ENCODE data around the gene CCR6. TPM values are rescaled to one million over a fixed set of nuclear protein-coding genes. Genes with fewer than 3 reads are reported as not detected.

CCR6 gene
- total RNA-seq, 1 donor from 2014 or later, result not detected

- DNase-seq, result no peak
Observed at GRCh38 chr6:167121335-167121841, 1.5 kb upstream of the CCR6 start.

DNA sequence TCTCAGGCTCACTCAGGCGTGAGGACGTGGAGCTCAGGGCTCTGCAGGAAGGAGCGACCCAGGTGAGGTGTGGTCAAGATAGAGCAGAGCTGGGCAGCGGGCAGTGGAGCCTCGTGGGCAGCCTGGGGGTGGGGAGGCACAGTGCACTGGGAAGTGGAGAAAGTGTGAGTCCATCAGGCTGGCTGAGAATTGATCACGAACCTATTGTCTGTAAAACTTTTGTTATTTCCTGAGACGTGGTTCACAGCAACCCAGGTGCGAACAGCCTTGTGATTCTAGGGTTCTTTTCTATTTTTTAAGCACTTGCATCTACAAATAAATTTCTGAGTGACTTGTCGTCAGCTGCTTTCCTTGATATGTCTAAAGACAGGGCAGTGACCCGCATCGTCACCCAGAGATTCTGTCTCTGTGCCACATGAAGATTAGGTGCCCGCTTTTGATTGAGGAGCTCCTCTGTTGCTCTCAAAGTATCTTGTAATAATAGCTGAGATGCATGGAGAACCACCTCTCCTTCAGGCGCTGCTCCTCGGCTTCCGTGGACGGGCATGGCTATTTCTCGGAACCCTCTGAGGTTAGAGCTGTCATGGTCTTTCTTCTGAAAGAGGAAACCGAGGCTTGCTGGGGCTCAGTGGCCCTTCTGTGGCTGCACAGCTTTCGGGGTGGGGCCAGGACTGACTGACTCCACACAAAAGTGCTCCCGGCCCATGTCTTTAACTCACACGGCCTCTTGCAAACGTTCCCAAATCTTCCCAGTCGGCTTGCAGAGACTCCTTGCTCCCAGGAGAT, 662 bp upstream of the CCR6 start:
- no peak for DNase-seq

DNA sequence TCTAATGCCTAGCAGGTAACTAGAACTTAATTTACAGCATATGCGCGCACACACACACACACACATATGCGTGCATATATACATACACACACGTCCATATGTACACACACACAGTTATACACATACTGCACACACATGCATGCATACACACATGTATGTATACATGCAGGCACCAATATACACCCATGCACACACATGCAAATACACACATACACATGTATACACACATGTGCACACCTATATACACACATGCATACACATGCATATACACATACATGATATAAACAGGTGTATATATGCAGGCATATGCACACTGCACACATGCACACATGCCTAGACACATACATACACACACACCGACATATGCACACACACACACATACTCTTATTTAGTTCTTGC, 1.9 kb downstream of the CCR6 start:
- DNase-seq, result no peak

GRCh38 chr6:167125410-167125809, 2.5 kb downstream of the CCR6 start:
- no peak for DNase-seq

- no peak for DNase-seq
Observed at GRCh38 chr6:167125855-167126349, 3.0 kb downstream of the CCR6 start.

DNA sequence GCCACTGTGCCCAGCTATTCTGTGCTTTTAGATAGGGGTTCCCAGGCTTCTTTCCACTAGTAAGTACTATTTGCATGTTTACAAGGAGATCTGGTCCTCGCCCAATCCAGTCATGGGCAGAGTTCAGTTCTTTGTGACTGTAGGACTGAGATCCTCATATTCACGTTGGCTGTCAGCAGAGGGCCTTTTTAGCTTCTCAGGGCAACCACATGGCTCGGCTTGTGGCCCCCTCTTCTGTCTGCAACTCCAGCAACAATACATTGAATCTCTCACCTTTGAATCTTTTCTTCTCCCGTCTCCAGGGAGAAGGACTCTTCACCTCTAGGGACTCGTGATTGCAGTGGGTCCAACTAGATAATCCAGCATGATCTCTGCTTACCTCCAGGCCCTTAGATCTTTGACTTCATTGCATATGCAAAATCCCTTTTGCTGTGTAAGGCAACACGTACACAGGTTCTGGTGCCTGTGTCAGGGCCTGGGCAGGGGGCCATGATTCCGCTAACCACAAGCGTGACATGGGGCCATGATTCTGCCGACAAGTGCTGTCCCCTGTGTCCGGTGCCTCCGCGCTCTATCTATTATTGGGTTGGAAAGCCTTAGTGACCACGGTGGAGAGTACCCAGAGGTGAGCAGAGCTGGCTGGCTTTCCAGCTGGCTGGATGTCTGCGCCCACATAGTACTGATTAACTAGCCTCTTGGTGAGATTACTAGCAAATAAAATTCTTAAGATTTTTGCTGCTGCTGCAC, 5.1 kb downstream of the CCR6 start:
- DNase-seq, result no peak

DNA sequence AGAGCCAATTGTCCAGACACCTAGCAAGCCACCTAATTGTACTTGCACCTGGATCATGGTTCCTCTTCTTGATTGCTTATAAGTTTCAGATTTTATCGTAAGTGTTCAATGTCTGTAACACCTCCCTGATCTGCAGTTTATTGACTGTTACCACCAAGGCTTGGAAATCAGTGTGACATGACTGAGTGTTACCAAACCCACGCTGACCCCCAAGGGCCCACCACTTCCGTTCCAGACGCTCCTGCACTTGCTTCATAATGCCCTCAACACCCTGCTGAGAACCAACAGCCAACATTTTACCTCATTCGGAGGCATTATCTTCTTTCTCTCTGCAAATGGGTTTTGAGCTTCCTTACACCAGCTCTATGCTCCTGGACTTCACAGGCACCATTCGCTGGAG, 6.3 kb downstream of the CCR6 start:
- no peak for DNase-seq

DNA sequence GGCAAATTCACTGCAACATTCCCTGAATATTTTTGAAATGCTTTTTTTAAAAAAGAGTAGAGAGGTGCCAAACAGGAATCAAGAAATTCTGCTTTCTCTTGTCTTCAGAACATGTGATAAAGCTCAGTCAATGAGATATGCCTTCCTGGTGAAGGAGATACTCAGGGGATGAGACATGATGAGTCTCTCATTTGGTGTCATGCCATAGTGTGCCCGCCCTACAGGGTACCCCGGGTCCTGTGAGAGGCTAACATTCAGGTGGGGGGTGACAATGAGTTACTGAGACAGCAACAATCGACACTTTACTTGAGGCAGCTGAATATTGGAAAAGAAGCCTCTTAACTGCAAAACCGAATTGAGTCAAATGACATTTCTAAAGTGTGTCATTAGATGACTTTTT, 6.7 kb downstream of the CCR6 start:
- DNase-seq, result no peak

DNA sequence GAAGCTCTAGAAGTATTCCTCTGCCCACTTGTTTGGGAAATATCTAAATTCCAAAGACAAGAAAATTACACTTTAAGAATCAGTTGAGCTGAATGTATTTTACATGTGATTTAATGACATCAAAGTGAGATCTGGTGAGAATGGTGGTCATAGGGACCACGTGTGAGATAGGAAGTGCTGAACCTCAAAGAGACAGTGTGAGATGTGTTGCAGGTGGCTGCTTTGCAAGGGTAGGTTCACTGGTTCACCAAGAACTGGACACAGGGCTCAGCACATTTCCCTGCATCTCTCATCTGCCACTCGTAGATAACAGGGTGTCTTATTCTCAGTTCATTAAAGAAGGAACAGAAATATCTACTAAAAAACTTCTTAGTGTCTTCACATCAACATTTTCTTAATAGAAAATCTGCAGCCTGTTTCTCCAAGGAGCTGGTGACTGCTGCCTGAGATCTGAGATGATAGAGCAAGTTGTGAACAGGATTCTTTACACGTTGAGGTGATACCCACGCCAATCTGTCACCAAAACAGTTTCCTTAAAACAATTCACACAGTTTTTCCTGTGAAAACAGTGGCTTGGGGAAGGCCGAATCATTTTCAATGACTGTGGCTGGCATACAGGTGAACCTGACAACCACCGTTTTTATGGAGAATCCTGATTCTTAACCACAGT, 7.2 kb downstream of the CCR6 start:
- DNase-seq, result no peak

DNA sequence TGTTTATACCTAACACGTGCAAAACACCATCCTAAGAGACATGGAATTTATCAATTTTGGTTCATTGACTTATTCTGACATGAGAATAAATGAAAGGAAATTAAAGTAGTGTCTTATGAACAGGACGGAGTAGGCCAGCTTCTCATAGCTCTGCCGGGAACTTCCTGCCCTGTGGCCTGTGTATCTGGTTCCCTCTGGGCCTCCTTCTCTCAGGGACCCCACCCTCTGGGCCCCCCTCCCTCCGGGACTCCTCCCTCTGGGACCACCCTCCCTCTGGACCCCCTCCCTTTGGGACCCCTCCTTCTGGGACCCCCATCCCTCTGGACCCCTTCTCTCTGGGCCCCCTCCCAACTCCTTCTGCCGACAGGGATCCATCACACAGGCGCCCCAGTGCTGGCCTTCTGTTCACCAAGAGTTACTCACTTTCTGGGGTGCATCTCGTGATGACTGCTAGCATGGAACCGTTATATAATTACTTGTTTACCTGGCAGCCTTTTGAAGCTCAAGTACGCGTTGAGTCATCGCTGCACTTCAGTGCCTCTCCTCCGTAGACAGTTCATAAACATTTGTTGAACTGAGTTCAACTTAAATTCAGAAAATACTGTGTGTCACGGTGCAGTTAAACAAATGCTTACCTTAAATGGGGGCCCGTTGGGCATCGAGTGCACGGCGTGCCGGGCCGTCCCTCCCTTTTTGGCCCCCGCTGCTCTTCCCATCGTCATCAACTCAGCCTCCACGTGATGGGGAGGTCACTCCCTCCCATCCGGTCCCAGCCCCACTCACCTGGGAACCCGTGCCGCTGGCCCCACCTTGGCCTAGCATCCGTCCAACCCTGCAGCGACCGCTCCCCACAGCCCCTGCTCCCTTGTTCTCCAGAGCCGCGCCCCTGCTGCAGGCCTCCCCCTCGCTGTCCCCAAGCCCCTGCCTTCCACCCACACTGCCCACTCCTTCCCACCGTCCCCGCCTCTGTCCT, 8.1 kb downstream of the CCR6 start:
- DNase-seq, result no peak

GRCh38 chr6:167134448-167135328, 11.8 kb downstream of the CCR6 start:
- no peak for DNase-seq

DNA sequence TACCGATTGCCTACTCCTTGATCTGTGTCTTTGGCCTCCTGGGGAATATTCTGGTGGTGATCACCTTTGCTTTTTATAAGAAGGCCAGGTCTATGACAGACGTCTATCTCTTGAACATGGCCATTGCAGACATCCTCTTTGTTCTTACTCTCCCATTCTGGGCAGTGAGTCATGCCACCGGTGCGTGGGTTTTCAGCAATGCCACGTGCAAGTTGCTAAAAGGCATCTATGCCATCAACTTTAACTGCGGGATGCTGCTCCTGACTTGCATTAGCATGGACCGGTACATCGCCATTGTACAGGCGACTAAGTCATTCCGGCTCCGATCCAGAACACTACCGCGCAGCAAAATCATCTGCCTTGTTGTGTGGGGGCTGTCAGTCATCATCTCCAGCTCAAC, 13.5 kb downstream of the CCR6 start:
- no peak for DNase-seq

GRCh38 chr6:167137081-167137480, 14.2 kb downstream of the CCR6 start:
- DNase-seq, result no peak

- DNase-seq, result no peak
Observed at GRCh38 chr6:167137881-167138280, 15.0 kb downstream of the CCR6 start.

GRCh38 chr6:167139761-167140160, 16.9 kb downstream of the CCR6 start:
- no peak for DNase-seq

GRCh38 chr6:167140589-167141474, 17.9 kb downstream of the CCR6 start:
- DNase-seq, result no peak

- no peak for DNase-seq
Observed at GRCh38 chr6:167141667-167142432, 19.0 kb downstream of the CCR6 start.

GRCh38 chr6:167142433-167142761, 19.5 kb downstream of the CCR6 start:
- no peak for DNase-seq

DNA sequence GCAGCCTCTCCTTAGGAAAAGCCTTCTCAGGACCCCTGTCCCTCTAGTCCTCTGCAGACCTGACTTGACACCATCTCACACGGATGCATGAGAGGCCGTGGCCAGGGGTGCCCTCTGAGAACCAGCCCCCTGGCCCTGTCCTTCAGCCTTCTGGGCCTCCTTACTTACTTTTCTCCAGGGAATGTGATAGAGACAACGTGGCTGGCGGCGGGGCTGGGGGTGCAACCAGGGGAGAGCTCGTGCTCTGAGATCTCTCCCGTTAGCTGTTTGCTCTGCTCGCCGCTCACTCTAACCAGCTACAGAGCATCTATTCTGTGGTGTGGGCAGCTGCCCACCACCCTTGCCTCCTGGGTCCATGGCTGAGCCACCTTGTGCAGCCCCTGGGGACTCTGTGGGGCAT, 20.1 kb downstream of the CCR6 start:
- DNase-seq, result no peak
